ENCODE data around the gene LRFN3.
A peak's percentile ranks its signal among the peaks of the same experiment; 100 is the strongest.
"Not testable (repeated sequence)": the region's sequence is repeated elsewhere in the genome, so short reads cannot be mapped to it uniquely, and the experiment has no call there.

Gene LRFN3

GRCh38 chr19:35935911-35936737 is at the start of gene LRFN3:
Gene LRFN3, plus strand, starts transcription at chr19:35936374. Its CDS starts 3,052 bp downstream, at chr19:35939426.
- DNase-seq (ENCODE audit: low read depth in 3 of 3): peak in 2 of 3 experiments; percentile 36 to 67

- no peak for DNase-seq (ENCODE audit: low read depth in 3 of 3)
These were observed 49.0 kb upstream of the LRFN3 start for GRCh38 chr19:35887197-35887596.

- no peak for DNase-seq (ENCODE audit: low read depth in 3 of 3)
These were observed 47.8 kb upstream of the LRFN3 start for GRCh38 chr19:35888398-35888797.

GRCh38 chr19:35889370-35890112 is 46.6 kb upstream of the LRFN3 start:
- no peak for DNase-seq (ENCODE audit: low read depth in 3 of 3)

- no peak for DNase-seq (ENCODE audit: low read depth in 3 of 3)
These were observed 46.0 kb upstream of the LRFN3 start for GRCh38 chr19:35890113-35890650.

- DNase-seq (ENCODE audit: low read depth in 3 of 3): not testable (repeated sequence)
These were observed 44.4 kb upstream of the LRFN3 start for GRCh38 chr19:35891819-35892218.

GRCh38 chr19:35894342-35894741 is 41.8 kb upstream of the LRFN3 start:
- DNase-seq (ENCODE audit: low read depth in 3 of 3): no peak

- no peak for DNase-seq (ENCODE audit: low read depth in 3 of 3)
These were observed 40.1 kb upstream of the LRFN3 start for GRCh38 chr19:35895911-35896642.

GRCh38 chr19:35896643-35897040 is 39.5 kb upstream of the LRFN3 start:
- DNase-seq (ENCODE audit: low read depth in 3 of 3): no peak

GRCh38 chr19:35897706-35898451 is 38.3 kb upstream of the LRFN3 start:
- no peak for DNase-seq (ENCODE audit: low read depth in 3 of 3)

GRCh38 chr19:35898499-35898809 is 37.7 kb upstream of the LRFN3 start:
- DNase-seq (ENCODE audit: low read depth in 3 of 3): no peak

- peak; percentile 74 to 87 (median 76) for DNase-seq (ENCODE audit: low read depth in 3 of 3)
These were observed 36.5 kb upstream of the LRFN3 start for GRCh38 chr19:35899547-35900214.

GRCh38 chr19:35901055-35901644 is 35.0 kb upstream of the LRFN3 start:
- no peak for DNase-seq (ENCODE audit: low read depth in 3 of 3)

GRCh38 chr19:35901854-35902661 is 34.1 kb upstream of the LRFN3 start, which contains the start of gene HCST:
Gene HCST, plus strand, starts transcription at chr19:35902529. Its CDS starts 65 bp downstream, at chr19:35902594.
- peak in 1 of 3 experiments; percentile 14 for DNase-seq (ENCODE audit: low read depth in 3 of 3)

- DNase-seq (ENCODE audit: low read depth in 3 of 3): no peak
These were observed 33.2 kb upstream of the LRFN3 start for GRCh38 chr19:35902870-35903475.

GRCh38 chr19:35903550-35904179 is 32.5 kb upstream of the LRFN3 start:
- peak; percentile 66 to 88 (median 72) for DNase-seq (ENCODE audit: low read depth in 3 of 3)

GRCh38 chr19:35904311-35905068 is 31.7 kb upstream of the LRFN3 start:
- no peak for DNase-seq (ENCODE audit: low read depth in 3 of 3)
